Raji (cell line): ENCODE measurements around the gene SUGP2.

Experiments used
- POLR2A ChIP-seq: IDR thresholded peaks from 2 replicates; pipeline ENCODE4 v1.6.1; 2011; ENCODE audit warnings: low read depth, low read length, control low read depth; ENCODE audit not compliant: insufficient read depth

Gene SUGP2

DNA sequence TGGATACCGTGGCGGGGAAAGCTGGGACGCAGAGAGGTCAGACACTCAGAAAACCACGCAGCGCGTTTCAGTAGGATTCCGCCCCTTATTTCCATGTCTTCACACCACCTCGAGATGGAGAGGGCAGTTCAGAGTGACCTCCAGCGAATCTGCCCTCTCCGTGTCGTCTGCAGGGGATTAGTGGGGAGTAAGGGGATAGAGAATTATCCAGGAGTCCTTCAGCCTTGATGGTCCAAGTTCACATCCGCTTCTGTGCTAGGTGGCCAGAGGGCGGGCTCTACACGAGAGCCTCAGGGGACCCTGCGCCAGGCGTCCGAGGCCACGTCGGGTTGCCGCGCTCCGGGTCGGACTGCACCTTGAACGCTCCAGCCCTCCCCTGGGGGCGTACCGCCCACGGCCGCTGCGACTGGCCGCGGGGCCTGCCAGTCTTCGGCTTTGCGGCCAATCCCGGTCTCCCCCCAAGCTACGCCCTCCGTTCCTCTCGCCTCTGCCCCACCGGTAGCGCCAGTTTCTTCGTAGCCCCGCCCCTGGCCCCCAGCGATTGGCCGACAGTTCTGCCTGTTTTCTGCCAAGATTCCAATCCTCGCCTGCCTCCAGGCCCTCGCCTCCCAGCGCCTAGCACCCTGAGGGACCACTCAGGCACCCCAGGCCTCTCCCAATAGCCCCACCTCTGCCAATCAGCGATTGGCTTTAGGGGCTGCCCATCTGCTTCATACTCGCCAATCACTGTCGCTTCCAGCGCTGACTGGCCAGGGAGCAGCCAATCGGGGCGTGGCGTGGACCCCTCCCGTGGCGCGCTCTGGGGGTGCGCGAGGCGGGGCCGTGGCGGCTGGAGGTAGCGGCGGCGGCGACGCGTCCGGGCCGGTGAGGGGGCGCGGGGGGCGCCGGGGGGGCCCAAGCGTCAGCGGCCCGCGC, 30.1 kb upstream of the SUGP2 start, which contains the start of gene SLC25A42:
SLC25A42 (plus strand) TSS at position 812 of the 915 bp plus-strand sequence. CDS start 32,131 bp downstream, outside the sequence.
- peak; percentile 61 for TF ChIP-seq POLR2A

DNA sequence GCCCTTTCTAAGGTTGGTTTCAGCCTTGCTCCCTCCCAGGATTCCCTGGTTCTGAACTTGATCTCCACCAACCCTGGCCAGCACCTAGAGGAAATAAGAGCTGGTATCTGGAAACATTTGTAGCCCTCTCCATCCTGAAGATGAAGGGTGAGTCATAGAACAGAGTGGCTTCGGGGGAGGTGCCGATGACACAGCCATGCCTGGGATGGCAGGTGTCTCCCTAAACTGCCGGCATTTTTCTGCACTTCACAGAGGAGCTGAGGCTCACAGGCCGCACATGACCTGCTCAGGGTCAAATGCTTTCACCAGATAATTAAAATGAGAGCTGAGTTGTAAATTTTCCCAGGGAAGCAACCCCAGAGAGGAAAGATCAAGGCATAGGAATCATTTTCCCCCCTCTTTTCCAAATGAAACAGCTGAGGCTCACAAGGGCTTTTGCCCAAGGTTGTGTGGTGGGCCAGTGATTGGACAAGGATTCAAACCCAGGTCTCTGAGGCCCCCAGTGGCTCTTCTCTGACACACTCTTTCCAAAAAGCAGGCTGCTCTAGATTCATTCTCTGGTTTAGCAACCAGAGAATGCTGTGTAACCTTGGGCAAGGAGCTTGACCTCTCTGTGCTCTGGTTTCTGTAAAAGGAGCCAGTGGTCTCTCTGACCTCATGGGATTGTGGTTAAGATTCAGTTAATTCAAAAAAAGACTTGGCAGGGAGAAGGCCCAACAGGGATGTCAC, 29.3 kb upstream of the SUGP2 start:
- TF ChIP-seq POLR2A, result no peak

DNA sequence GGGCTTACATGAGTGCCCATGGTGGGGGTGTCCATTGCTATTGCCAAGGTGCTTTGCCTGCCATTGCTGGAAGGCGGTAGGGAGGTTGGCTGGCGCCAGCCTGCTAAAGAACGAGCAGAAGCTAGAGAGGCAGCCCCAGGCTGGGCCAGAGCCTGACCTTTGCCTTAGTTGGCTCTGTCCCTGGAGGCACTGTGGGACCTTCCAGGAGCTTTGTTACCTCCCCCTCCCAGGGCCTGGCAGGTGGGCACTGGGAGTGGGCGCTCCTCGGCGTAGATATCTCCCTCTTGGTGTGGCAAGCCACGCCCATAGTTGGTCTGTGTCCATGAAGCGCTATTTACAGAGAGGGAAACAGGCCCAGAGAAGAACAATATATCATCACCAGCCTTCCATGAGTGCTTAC, 28.2 kb upstream of the SUGP2 start:
- no peak for TF ChIP-seq POLR2A

- TF ChIP-seq POLR2A, result no peak
Measured at GRCh38 chr19:19059837-19060611, 26.7 kb upstream of the SUGP2 start.

GRCh38 chr19:19059018-19059836, 25.9 kb upstream of the SUGP2 start:
- no peak for TF ChIP-seq POLR2A

- no peak for TF ChIP-seq POLR2A
Measured at GRCh38 chr19:19057720-19058119, 24.4 kb upstream of the SUGP2 start.

DNA sequence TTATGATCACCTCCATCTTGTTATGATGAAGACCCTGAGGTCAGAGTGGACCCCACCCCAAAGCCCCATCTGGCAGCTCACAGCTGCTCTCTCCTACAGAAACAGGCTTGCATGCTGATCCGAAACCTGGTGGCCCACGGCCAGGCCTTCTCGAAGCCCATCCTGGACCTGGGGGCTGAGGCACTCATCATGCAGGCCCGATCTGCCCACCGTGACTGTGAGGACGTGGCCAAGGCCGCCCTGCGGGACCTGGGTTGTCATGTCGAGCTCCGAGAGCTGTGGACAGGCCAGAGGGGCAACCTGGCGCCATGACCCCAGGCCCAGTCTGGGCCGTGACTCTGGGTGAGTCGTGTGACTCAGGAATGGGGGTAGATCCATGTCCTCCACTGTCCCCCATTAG, 24.0 kb upstream of the SUGP2 start:
- no peak for TF ChIP-seq POLR2A

GRCh38 chr19:19056636-19057275, 23.4 kb upstream of the SUGP2 start:
- no peak for TF ChIP-seq POLR2A

DNA sequence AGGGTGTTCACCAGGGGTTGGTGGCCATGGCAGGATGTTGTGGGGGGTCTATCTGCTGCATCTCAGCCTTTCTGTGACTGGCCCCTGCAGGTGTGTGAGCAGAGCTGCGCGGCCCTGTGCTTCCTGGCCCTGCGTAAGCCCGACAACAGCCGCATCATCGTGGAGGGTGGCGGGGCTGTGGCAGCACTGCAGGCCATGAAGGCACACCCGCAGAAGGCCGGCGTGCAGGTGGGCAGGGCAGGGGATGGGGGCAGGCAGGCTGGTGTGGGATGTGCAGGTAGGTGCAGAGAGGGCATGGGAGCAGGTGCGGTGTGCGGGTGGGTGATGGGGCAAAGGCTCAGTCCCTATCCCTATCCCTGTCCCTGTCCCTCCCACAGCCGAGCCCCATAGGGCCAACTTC, 22.4 kb upstream of the SUGP2 start:
- no peak for TF ChIP-seq POLR2A

DNA sequence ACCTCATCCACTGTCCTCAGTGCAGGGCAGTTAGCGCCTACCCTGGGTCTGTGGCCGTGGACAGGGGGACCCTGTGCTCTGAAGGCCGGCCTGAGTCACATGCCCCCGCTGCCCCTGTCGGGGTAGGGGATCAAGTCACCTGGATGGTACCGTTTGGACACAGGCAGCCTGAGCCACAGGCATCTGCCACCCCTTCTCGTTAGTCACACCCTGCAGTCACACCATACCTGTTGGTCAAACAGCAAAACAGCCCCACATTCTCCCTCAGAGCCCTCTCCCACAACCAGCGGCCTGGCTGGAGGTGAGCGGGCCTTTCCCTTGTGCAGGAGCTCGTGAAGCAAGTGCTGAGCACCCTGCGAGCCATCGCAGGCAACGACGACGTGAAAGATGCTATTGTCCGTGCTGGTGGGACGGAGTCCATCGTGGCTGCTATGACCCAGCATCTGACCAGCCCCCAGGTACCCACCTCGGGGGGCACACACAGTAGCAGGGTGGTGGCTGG, 21.7 kb upstream of the SUGP2 start:
- TF ChIP-seq POLR2A, result no peak

GRCh38 chr19:19054315-19054938, 21.1 kb upstream of the SUGP2 start:
- TF ChIP-seq POLR2A, result no peak

- TF ChIP-seq POLR2A, result no peak
Measured at GRCh38 chr19:19053508-19054314, 20.4 kb upstream of the SUGP2 start.
